ENCODE measurements around the gene SLC25A39. TPM values are rescaled to one million over a fixed set of nuclear protein-coding genes. Genes with fewer than 3 reads are reported as not detected.

SLC25A39 gene
- total and polyA plus RNA-seq, 2 of the 13 experiments (the other 11 are each of a cell fraction or from before 2014, with no cell fraction given), result 144 to 151 TPM

DNA sequence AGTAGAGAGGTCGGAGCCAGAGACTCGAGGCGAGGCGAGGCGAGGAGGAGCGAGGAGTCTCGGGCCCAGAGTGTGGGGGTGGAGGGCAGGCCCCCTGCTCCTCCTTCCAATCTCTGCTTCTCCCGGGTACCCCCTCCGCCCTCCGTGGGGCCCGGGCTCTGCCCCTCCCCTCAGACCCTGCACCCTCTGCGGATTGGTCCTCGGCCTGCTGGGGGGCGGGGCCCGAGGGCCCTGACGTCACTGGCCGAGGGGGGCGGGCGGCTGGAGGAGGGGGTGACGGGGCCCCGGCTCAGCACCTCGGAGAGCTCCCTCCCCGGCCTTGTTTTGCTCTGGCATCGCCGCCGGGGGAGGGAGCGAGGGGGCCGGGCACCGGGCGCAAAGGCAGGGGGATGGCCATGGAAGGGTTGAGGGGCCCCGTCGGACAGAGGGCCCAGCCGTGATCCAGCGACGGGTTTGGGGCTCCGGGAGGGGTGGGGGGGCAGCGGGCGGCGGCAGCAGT is 16.3 kb downstream of the SLC25A39 start, which contains the start of gene RUNDC3A (continued):
- TF ChIP-seq KIAA2018 (CRISPR knock-in tag; IDR thresholded peaks at IDR 0.05; ENCODE audit: borderline replicate concordance) (no peak), STAT5B (CRISPR knock-in tag; IDR thresholded peaks at IDR 0.05) (peak; percentile 77; the same call in 1 of the 2 replicates), TCF7L2 (IDR thresholded peaks at IDR 0.05; ENCODE audit: low read depth, low read length) (no peak), KLF6 (CRISPR knock-in tag; IDR thresholded peaks at IDR 0.05) (peak; percentile 98), ZNF432 (CRISPR knock-in tag; IDR thresholded peaks at IDR 0.05; ENCODE audit: borderline replicate concordance) (no peak), CHD4 (IDR thresholded peaks at IDR 0.05; ENCODE audit: borderline replicate concordance, low read length) (no peak), MAFG (CRISPR knock-in tag; IDR thresholded peaks at IDR 0.05) (no peak), ZNF335 (CRISPR knock-in tag; IDR thresholded peaks at IDR 0.05) (peak; percentile 77; the same call in 1 of the 2 replicates), MNT (IDR thresholded peaks at IDR 0.05) (no peak), TBL1XR1 (IDR thresholded peaks at IDR 0.05; ENCODE audit: borderline replicate concordance, low read length, partially characterized antibody) (no peak), KDM3A (CRISPR knock-in tag; IDR thresholded peaks at IDR 0.05; ENCODE audit: low read depth) (peak; percentile 82; the same call in 1 of the 2 replicates)
- TF ChIP-seq, protein P1, sequence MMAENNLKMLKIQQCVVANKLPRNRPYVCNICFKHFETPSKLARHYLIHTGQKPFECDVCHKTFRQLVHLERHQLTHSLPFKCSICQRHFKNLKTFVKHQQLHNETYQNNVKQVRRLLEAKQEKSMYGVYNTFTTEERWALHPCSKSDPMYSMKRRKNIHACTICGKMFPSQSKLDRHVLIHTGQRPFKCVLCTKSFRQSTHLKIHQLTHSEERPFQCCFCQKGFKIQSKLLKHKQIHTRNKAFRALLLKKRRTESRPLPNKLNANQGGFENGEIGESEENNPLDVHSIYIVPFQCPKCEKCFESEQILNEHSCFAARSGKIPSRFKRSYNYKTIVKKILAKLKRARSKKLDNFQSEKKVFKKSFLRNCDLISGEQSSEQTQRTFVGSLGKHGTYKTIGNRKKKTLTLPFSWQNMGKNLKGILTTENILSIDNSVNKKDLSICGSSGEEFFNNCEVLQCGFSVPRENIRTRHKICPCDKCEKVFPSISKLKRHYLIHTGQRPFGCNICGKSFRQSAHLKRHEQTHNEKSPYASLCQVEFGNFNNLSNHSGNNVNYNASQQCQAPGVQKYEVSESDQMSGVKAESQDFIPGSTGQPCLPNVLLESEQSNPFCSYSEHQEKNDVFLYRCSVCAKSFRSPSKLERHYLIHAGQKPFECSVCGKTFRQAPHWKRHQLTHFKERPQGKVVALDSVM (CRISPR knock-in tag; IDR thresholded peaks at IDR 0.05), result peak; percentile 50
- TF ChIP-seq, protein P2, sequence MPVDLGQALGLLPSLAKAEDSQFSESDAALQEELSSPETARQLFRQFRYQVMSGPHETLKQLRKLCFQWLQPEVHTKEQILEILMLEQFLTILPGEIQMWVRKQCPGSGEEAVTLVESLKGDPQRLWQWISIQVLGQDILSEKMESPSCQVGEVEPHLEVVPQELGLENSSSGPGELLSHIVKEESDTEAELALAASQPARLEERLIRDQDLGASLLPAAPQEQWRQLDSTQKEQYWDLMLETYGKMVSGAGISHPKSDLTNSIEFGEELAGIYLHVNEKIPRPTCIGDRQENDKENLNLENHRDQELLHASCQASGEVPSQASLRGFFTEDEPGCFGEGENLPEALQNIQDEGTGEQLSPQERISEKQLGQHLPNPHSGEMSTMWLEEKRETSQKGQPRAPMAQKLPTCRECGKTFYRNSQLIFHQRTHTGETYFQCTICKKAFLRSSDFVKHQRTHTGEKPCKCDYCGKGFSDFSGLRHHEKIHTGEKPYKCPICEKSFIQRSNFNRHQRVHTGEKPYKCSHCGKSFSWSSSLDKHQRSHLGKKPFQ (CRISPR knock-in tag; IDR thresholded peaks at IDR 0.05; ENCODE audit: insufficient replicate concordance), result no peak
- TF ChIP-seq, protein P3, sequence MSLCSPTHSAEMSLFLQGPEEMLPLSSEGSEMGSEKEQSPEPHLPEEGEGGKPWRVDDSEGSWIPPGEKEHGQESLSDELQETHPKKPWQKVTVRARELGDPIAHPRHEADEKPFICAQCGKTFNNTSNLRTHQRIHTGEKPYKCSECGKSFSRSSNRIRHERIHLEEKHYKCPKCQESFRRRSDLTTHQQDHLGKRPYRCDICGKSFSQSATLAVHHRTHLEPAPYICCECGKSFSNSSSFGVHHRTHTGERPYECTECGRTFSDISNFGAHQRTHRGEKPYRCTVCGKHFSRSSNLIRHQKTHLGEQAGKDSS (CRISPR knock-in tag; IDR thresholded peaks at IDR 0.05; ENCODE audit: borderline replicate concordance, low read depth), result peak; percentile 52; the same call in 1 of the 2 replicates
